ENCODE results near the gene TEAD3.

DNA sequence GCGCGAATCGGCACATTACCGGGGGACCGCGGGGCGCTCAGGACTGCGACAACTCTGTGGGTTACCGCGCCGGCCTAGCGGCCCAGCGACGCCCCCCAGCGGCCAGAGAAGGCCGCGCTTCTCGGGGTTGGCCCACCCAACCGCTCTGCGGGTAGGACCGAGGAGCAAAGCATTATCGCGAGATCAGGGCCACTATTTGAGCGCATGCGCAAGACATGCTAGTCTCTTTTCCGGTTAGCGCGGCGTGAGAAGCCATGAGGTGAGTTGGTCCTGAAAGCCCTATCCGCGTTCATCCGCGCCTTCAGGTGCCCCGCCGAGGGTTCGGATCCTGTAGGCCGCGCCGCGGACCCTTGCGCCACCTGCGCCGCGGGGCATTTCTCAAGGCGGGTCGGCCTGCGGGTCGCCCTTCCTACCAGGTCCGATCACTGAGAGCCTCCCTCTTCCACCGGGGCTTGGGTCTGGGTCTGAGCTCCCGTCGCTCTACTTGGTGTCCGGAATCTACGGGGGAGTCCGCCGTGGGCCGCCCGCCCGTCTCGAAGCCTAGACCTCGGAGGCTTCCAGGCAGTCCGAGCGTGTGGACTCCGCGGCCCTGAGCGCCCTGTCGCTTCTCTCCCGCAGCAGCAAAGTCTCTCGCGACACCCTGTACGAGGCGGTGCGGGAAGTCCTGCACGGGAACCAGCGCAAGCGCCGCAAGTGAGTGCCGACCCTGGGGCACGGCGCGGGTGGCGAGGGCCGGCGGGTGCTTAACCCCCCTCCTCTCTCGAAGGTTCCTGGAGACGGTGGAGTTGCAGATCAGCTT is 28.5 kb downstream of the TEAD3 start, which contains the start of gene RPL10A:
- TF ChIP-seq TEAD4 (IDR thresholded peaks at IDR 0.05) (no peak), YY1 (IDR thresholded peaks at IDR 0.05; ENCODE audit: low read depth) (peak; percentile 65; the same call in 1 of the 2 replicates)
- TF ChIP-seq, protein P1, sequence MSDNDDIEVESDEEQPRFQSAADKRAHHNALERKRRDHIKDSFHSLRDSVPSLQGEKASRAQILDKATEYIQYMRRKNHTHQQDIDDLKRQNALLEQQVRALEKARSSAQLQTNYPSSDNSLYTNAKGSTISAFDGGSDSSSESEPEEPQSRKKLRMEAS (IDR thresholded peaks at IDR 0.05) = peak; percentile 97
